Measurements from ENCODE around the gene BARX2.

BARX2 gene

DNA sequence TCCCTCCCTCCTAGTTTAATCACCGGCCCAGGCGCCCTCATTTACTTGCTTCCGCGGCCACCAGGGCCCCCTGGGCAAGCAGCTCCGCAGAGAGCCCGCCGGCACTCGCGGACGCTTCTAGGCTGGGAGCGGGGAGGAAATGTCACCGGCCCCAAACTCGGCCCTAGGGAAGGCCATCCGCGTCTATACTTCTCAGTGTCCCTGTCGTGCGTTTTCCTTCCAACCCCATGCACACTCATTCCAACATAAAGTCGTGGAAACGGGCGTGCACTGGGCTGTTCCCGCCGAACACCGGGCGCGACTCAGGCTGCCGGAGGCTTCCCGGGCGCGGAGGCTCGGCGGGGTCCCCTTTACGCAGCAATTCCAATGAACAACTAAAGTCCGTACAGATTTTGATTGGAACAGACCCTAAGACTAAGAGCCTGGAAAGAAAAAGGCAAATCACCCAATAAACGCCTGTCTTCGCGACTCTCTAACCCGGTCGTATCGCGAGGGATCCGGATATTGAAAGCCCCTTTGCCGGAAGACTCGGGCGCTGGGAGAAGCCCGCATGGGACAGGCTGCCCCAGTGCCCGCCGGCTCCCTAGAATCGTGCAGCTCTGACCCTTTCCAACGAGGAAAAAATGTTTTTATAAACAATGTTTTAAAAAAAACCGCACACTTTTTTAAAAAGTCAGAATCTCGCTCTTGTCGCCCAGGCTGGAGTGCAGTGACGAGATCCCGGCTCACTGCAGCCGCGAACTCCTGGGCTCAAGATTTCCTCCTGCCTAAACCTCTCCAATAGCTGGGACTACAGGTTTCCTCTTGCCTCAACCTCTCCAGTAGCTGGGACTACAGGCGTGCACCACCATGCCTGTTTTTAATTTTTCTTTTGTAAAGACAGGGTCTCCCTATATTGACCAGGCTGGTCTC is 1.3 kb upstream of the BARX2 start:
- DNase-seq, result no peak

- DNase-seq, result peak; percentile 22
Observed at GRCh38 chr11:129374993-129375750, 476 bp upstream of the BARX2 start.

DNA sequence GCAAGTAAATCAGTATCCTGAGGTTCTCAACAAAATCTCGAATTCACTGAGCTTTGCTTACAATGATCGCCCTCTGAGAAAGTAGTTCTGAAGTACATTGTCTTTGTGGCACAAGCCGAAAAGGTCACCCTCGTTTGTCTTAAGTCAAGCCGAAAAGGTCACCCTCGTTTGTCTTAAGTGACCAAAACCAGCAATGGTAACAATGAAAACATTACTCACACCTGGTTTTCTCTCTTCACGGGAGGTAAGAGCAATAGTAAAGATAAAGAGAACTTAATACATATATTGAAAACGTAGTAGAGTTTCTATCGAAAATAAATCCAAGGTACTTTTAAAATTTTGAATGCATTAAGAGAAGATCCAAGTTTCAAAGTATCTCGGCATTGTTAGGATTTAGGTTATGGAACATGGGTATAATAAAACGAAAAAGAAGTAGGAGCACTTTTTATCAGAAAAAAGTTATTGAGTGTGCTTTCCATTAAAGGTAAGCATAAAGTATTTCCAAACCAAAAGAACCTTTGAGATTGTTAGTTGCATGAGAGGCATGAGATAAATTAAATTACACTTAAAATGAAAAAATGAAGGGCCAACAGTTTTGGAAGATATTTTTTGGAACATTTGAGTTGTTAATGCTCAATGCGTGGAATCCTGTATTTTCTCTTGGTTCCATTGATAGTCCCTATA is 1.2 kb downstream of the BARX2 start:
- no peak for DNase-seq

DNA sequence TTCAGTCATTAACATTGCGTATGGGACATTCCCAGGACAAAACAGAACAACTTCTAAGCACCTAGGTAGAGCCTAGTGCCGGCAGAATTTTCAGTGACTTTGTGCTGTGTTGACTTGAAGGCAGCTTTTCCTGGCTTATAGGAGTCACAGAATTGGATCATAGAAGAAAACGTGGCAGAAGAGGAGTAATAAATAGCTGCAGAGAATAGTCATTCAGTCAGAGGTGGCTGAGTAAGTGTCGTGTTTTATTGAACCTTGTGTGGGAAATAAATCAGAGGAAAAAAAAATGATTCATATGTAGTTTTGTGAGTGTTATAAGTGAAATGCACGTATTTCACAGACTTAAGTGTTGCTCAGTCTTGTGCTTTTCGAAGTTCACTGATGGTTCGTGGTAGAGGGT is 2.1 kb downstream of the BARX2 start:
- no peak for DNase-seq

DNA sequence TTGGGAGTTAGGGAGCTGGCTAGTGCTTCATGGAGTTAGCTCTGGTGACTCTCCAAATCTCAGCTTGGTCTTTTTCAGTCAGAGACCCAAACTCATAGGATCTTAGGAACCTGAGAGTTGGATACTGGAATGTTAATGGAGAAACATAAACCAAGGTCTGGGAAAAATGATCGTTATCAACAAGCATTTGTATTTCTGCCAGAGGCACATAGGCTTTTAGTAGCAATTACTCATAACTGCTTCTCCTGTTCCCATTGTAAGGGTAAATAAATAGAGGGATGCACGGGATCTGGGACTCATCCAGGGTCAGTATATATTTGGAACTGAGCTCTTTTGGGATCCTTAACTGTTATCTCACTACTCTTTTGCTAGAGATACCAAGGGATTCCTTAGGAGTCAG is 4.8 kb downstream of the BARX2 start:
- DNase-seq, result no peak

GRCh38 chr11:129382583-129382982 is 6.9 kb downstream of the BARX2 start:
- no peak for DNase-seq

- DNase-seq, result no peak
Observed at GRCh38 chr11:129383060-129383459, 7.4 kb downstream of the BARX2 start.

GRCh38 chr11:129383502-129383901 is 7.9 kb downstream of the BARX2 start:
- no peak for DNase-seq

GRCh38 chr11:129384415-129384814 is 8.8 kb downstream of the BARX2 start:
- no peak for DNase-seq

- no peak for DNase-seq
Observed at GRCh38 chr11:129385801-129386200, 10.2 kb downstream of the BARX2 start.

GRCh38 chr11:129386795-129387397 is 11.2 kb downstream of the BARX2 start:
- DNase-seq, result no peak

GRCh38 chr11:129387434-129387833 is 11.8 kb downstream of the BARX2 start:
- no peak for DNase-seq

GRCh38 chr11:129388824-129389223 is 13.2 kb downstream of the BARX2 start:
- DNase-seq, result no peak

GRCh38 chr11:129390303-129390821 is 14.7 kb downstream of the BARX2 start:
- no peak for DNase-seq

- DNase-seq, result no peak
Observed at GRCh38 chr11:129391360-129391759, 15.7 kb downstream of the BARX2 start.

DNA sequence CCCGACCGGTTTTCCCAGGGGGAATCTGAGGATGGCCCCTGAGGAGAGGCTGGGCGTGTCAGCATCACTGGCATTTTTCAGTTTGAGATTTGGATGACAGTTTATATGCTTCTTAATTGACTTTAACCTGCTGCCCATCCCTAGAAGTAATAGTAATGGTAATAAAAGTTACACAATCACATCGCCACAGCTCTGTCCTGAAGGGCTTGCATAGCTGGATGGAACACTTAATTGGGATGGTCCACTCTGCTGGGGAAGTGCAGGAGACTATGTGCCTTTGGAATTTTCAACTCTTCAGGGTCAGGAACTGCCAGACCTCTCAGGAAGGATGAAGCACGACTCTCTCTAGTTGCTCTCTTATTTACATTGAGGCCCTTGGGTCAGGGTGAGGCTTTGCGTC is 16.2 kb downstream of the BARX2 start:
- DNase-seq, result no peak

GRCh38 chr11:129392995-129393394 is 17.3 kb downstream of the BARX2 start:
- no peak for DNase-seq

GRCh38 chr11:129394709-129395108 is 19.1 kb downstream of the BARX2 start:
- DNase-seq, result no peak

DNA sequence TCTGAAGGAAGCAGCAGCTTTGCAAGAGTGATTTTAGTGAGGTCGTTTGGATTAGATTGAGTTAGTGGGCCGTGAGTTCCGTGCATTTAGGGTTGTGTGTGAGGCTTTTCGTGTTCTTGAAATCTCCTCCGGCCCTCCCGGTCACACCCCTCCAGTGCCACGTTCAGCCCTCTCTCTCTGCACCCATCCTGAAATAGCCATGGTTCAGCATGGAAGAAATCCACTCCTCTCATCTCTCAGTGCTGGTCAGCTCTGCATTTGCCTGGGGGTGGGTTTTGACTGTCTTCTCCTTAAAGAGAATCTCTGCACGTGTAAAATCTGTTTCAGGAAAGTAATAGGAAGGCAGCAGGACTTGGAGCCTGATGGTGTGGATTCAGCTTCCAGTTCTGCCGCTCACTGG is 19.8 kb downstream of the BARX2 start:
- no peak for DNase-seq

- no peak for DNase-seq
Observed at GRCh38 chr11:129395883-129396282, 20.2 kb downstream of the BARX2 start.

- DNase-seq, result no peak
Observed at GRCh38 chr11:129396454-129396853, 20.8 kb downstream of the BARX2 start.

GRCh38 chr11:129402206-129403171 is 26.8 kb downstream of the BARX2 start:
- DNase-seq, result no peak

Measured in activated CD4-positive, alpha-beta T cell treated with anti-CD3 and anti-CD28 coated beads, Interleukin-10, Interleukin-2, amounts not matched to agents 100 ng/mL and 50 ng/mL, durations not matched to agents 16 hours and 8 hours (primary cell).